OCI-M1 (cell line): ENCODE data around the gene HBM.
"Not testable (repeated sequence)": the region's sequence is repeated elsewhere in the genome, so short reads cannot be mapped to it uniquely, and the experiment has no call there.

Experiments
- DNase-seq: peaks from one replicate; lab custom pipeline; 2025; lab: John Stamatoyannopoulos, UW

Gene HBM

GRCh38 chr16:185213-185612, 19.4 kb downstream of the HBM start:
- DNase-seq: no peak

- DNase-seq: no peak
Measured at GRCh38 chr16:185691-186090, 19.9 kb downstream of the HBM start.

- no peak for DNase-seq
Measured at GRCh38 chr16:187330-187729, 21.6 kb downstream of the HBM start.

GRCh38 chr16:188674-189073, 22.9 kb downstream of the HBM start:
- DNase-seq: no peak

GRCh38 chr16:189604-190186, 23.9 kb downstream of the HBM start:
- DNase-seq: no peak

GRCh38 chr16:191831-192230, 26.1 kb downstream of the HBM start:
- no peak for DNase-seq

GRCh38 chr16:192686-193085, 26.9 kb downstream of the HBM start:
- no peak for DNase-seq

- no peak for DNase-seq
Measured at GRCh38 chr16:193441-193840, 27.7 kb downstream of the HBM start.

- DNase-seq: no peak
Measured at GRCh38 chr16:194516-194915, 28.7 kb downstream of the HBM start.

GRCh38 chr16:200388-200787, 34.6 kb downstream of the HBM start:
- DNase-seq: no peak

GRCh38 chr16:203246-203645, 37.5 kb downstream of the HBM start:
- no peak for DNase-seq

GRCh38 chr16:204046-204445, 38.3 kb downstream of the HBM start:
- not testable (repeated sequence) for DNase-seq

- DNase-seq: not testable (repeated sequence)
Measured at GRCh38 chr16:209359-209758, 43.6 kb downstream of the HBM start.

- DNase-seq: not testable (repeated sequence)
Measured at GRCh38 chr16:211631-212180, 45.9 kb downstream of the HBM start.

- no peak for DNase-seq
Measured at GRCh38 chr16:212999-213398, 47.2 kb downstream of the HBM start.
